Spleen (tissue), 7 donors: ENCODE data around the gene CADM2.
"Not testable (repeated sequence)": the region's sequence is repeated elsewhere in the genome, so short reads cannot be mapped to it uniquely, and the experiment has no call there.

Experiments
- POLR2A ChIP-seq, 3 donors: fragments of 450-650 bp; IDR thresholded peaks; one replicate each; pipeline ENCODE4 v1.5.1; 2017; ENCODE audit warnings: antibody characterized with exemption in 3 of 3, mild to moderate bottlenecking in 1 of 3
- TF ChIP-seq, protein P1 (sequence below), 11 experiments: fragments of 200-600 bp in 7 of 11; fragments of 450-650 bp in 4 of 11; sonication (generic) in 4 of 11; IDR thresholded peaks in 8 of 11; conservative IDR thresholded peaks in 3 of 11; 1 replicate in 7 of 11; 2 replicates in 4 of 11; pipeline versions ENCODE4 v1.4.0 to v1.8.0; 2016 to 2021; ENCODE audit warnings: antibody characterized with exemption in 11 of 11, inconsistent platforms in 4 of 11, mild to moderate bottlenecking in 1 of 11
- donor health status: DM: no; HTN: no; CAD: no; lungs with moderate emphysema.
- donor health status: DM: no; HTN: no; CAD: no.
- donor health status: DM: no; HTN: no; CAD: no.

DNA sequence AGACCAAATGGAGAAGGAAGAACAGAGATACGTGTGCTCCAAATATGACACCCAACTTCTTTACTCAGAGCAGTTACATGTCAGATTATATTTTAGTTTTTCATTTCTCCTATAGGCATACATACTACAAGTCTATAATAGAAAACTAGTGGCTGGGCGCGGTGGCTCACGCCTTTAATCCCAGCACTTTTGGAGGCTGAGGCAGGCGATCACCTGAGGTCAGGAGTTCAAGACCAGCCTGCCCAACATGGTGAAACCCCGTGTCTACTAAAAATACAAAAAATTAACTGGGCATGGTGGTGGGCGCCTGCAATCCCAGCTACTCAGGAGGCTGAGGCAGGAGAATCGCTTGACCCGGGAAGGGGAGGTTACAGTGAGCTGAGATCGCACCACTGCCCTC is 1030.8 kb downstream of the CADM2 start:
- TF ChIP-seq, protein P1, sequence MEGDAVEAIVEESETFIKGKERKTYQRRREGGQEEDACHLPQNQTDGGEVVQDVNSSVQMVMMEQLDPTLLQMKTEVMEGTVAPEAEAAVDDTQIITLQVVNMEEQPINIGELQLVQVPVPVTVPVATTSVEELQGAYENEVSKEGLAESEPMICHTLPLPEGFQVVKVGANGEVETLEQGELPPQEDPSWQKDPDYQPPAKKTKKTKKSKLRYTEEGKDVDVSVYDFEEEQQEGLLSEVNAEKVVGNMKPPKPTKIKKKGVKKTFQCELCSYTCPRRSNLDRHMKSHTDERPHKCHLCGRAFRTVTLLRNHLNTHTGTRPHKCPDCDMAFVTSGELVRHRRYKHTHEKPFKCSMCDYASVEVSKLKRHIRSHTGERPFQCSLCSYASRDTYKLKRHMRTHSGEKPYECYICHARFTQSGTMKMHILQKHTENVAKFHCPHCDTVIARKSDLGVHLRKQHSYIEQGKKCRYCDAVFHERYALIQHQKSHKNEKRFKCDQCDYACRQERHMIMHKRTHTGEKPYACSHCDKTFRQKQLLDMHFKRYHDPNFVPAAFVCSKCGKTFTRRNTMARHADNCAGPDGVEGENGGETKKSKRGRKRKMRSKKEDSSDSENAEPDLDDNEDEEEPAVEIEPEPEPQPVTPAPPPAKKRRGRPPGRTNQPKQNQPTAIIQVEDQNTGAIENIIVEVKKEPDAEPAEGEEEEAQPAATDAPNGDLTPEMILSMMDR (IDR thresholded peaks at IDR 0.05 in 8 of 11, conservative IDR thresholded peaks at IDR 0.05 in 3 of 11) = not testable (repeated sequence)
- TF ChIP-seq POLR2A (IDR thresholded peaks at IDR 0.05) = not testable (repeated sequence)
